MM.1S (cell line): Measurements from ENCODE around the gene FN3K.

Experiments
- EZH2 ChIP-seq: fragments of 300-600 bp; sonication (generic); optimal IDR thresholded peaks from 2 replicates; pipeline ENCODE3; 2017; ENCODE audit warnings: low read depth, mild to moderate bottlenecking, antibody characterized with exemption, low read length, mixed read lengths
- EZH2phosphoT487 ChIP-seq: fragments of 300-600 bp; sonication (generic); IDR thresholded peaks from 2 replicates; pipeline ENCODE4 v1.6.1; 2018; ENCODE audit warnings: antibody characterized with exemption, low read length
- TF ChIP-seq, protein P1 (sequence below): fragments of 300-600 bp; sonication (generic); IDR thresholded peaks from 2 replicates; pipeline ENCODE4 v1.5.1; 2016; ENCODE audit warnings: antibody characterized with exemption, low read length, mixed read lengths

DNA sequence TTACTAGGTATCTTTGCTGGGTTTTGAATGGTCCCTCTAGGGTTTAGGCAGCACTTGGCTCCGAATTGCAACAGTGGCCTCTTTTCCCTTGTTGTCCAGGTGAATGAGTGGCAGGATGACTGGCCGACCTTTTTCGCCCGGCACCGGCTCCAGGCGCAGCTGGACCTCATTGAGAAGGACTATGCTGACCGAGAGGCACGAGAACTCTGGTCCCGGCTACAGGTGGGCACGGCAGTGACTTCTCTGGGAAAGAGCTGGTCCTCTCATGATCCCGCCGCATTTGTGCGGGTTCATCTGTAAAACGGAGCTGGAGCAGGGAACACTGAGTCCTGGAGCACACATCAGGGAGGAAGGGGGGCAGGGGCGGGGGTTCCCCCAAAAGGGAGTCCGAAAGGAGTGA is 13.3 kb downstream of the FN3K start:
- TF ChIP-seq, protein P1, sequence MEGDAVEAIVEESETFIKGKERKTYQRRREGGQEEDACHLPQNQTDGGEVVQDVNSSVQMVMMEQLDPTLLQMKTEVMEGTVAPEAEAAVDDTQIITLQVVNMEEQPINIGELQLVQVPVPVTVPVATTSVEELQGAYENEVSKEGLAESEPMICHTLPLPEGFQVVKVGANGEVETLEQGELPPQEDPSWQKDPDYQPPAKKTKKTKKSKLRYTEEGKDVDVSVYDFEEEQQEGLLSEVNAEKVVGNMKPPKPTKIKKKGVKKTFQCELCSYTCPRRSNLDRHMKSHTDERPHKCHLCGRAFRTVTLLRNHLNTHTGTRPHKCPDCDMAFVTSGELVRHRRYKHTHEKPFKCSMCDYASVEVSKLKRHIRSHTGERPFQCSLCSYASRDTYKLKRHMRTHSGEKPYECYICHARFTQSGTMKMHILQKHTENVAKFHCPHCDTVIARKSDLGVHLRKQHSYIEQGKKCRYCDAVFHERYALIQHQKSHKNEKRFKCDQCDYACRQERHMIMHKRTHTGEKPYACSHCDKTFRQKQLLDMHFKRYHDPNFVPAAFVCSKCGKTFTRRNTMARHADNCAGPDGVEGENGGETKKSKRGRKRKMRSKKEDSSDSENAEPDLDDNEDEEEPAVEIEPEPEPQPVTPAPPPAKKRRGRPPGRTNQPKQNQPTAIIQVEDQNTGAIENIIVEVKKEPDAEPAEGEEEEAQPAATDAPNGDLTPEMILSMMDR = no peak
- TF ChIP-seq EZH2 = no peak
- no peak for TF ChIP-seq EZH2phosphoT487
